SK-N-SH (cell line): ENCODE results near the gene F5. TPM values are rescaled to one million over a fixed set of nuclear protein-coding genes. Genes with fewer than 3 reads are reported as not detected.

Source experiments
- CTCF ChIA-PET: fragments of 300-600, 350-600 bp; formaldehyde crosslinking; extraction: SDS; loops from one replicate; lab custom pipeline; 2021; lab: Yijun Ruan, JAX
- POLR2A ChIA-PET: fragments of 350-600 bp; sonication (Branson Sonifier 250); formaldehyde crosslinking; extraction: SDS; loops from one replicate; lab custom pipeline; 2020; ENCODE audit warnings: antibody characterized with exemption, inconsistent platforms; lab: Yijun Ruan, JAX
- DNase-seq: peaks from one replicate; pipeline ENCODE4 v3.0.0; 2012
- H2AFZ ChIP-seq: fragments of 200-600 bp; sonication (generic); 2 replicates; pipeline ENCODE4 v1.8.1; 2016; ENCODE audit warnings: antibody characterized with exemption, mild to moderate bottlenecking, low read depth
- H3F3A ChIP-seq: fragments of 200-600 bp; sonication (generic); replicated peaks from 2 replicates; pipeline ENCODE3; 2016; ENCODE audit warnings: antibody characterized with exemption, mild to moderate bottlenecking; ENCODE audit not compliant: insufficient read depth
- H3K27ac ChIP-seq, 2 experiments: fragments of 200-500 bp in 1 of 2; fragments of 200-600 bp in 1 of 2; sonication (Bioruptor generic) in 1 of 2; sonication (generic), shearing (Covaris generic) in 1 of 2; 2 replicates each; pipeline versions ENCODE4 v1.5.1 to v1.6.1; 2014 to 2016; ENCODE audit warnings: low read depth in 2 of 2, inconsistent platforms in 1 of 2, low read length in 1 of 2, mild to moderate bottlenecking in 1 of 2, mixed read lengths in 1 of 2
- H3K27me3 ChIP-seq: fragments of 200-600 bp; sonication (generic), shearing (Covaris generic); 2 replicates; pipeline ENCODE4 v1.6.1; 2016; ENCODE audit warnings: mixed run types; ENCODE audit not compliant: insufficient read depth
- H3K36me3 ChIP-seq, 2 experiments: fragments of 200-500 bp in 1 of 2; fragments of 200-600 bp in 1 of 2; sonication (Bioruptor generic) in 1 of 2; sonication (generic) in 1 of 2; replicated peaks in 1 of 2; 2 replicates each; pipeline versions ENCODE3 to v1.5.1; 2014 to 2016; ENCODE audit warnings: low read length in 1 of 2, mild to moderate bottlenecking in 1 of 2; ENCODE audit not compliant: insufficient read depth in 2 of 2, control insufficient read depth in 1 of 2
- H3K4me1 ChIP-seq, 2 experiments: fragments of 200-500 bp in 1 of 2; fragments of 200-600 bp in 1 of 2; sonication (Bioruptor generic) in 1 of 2; sonication (generic), shearing (Covaris generic) in 1 of 2; 2 replicates each; pipeline versions ENCODE4 v1.5.1 to v1.6.1; 2014 to 2016; ENCODE audit warnings: low read depth in 1 of 2, low read length in 1 of 2, mixed run types in 1 of 2; ENCODE audit not compliant: insufficient read depth in 2 of 2, control insufficient read depth in 1 of 2
- H3K4me2 ChIP-seq: fragments of 200-600 bp; sonication (generic), shearing (Covaris generic); 2 replicates; pipeline ENCODE4 v1.6.1; 2017; ENCODE audit warnings: mixed run types
- H3K4me3 ChIP-seq, 2 experiments: fragments of 200-500 bp in 1 of 2; fragments of 200-600 bp in 1 of 2; sonication (Bioruptor generic) in 1 of 2; sonication (generic), shearing (Covaris generic) in 1 of 2; 2 replicates each; pipeline versions ENCODE4 v1.5.1 to v1.8.1; 2014 to 2016; ENCODE audit warnings: low read depth in 2 of 2, inconsistent platforms in 1 of 2, low read length in 1 of 2, mild to moderate bottlenecking in 1 of 2, mixed read lengths in 1 of 2, moderate library complexity in 1 of 2
- H3K79me2 ChIP-seq: fragments of 200-600 bp; sonication (generic); 2 replicates; pipeline ENCODE4 v1.8.1; 2017; ENCODE audit warnings: mild to moderate bottlenecking; ENCODE audit not compliant: insufficient read depth
- H3K9ac ChIP-seq: fragments of 200-600 bp; sonication (generic); 2 replicates; pipeline ENCODE4 v1.6.1; 2017; ENCODE audit warnings: mixed run types
- H3K9me2 ChIP-seq: fragments of 200-600 bp; sonication (generic); 2 replicates; pipeline ENCODE4 v1.6.1; 2017; ENCODE audit warnings: mixed run types
- H3K9me3 ChIP-seq: fragments of 200-600 bp; sonication (generic); 2 replicates; pipeline ENCODE4 v1.6.1; 2017; ENCODE audit warnings: mixed run types, mild to moderate bottlenecking, moderate library complexity
- H4K20me1 ChIP-seq: fragments of 200-600 bp; sonication (generic); 2 replicates; pipeline ENCODE4 v1.6.1; 2017; ENCODE audit warnings: mild to moderate bottlenecking, mixed run types; ENCODE audit not compliant: insufficient read depth
- CHD2 ChIP-seq: fragments of 150-350 bp; IDR thresholded peaks from 2 replicates; pipeline ENCODE4 v1.6.1; 2018; ENCODE audit warnings: low read length; ENCODE audit not compliant: partially characterized antibody
- CTCF ChIP-seq: fragments of 200-600 bp; sonication (generic); IDR thresholded peaks from 2 replicates; pipeline ENCODE4 v1.6.1; 2017; ENCODE audit warnings: antibody characterized with exemption, mild to moderate bottlenecking, moderate library complexity
- ELF1 ChIP-seq: IDR thresholded peaks from 2 replicates; pipeline ENCODE4 v1.4.0; 2012
- FOSL2 ChIP-seq: IDR thresholded peaks from 2 replicates; pipeline ENCODE4 v1.4.0; 2012; ENCODE audit warnings: low read depth, mild to moderate bottlenecking, moderate library complexity, borderline replicate concordance
- FOXM1 ChIP-seq: IDR thresholded peaks from 2 replicates; pipeline ENCODE4 v1.4.0; 2012; ENCODE audit warnings: low read depth, mild to moderate bottlenecking
- GABPA ChIP-seq: IDR thresholded peaks from 2 replicates; pipeline ENCODE4 v1.4.0; 2012; ENCODE audit warnings: low read depth, mild to moderate bottlenecking
- GATA2 ChIP-seq: sonication (generic); formaldehyde crosslinking; IDR thresholded peaks from 2 replicates; pipeline ENCODE4 v1.5.0; 2020; ENCODE audit warnings: mild to moderate bottlenecking, missing genetic modification reagents
- JUND ChIP-seq: IDR thresholded peaks from 2 replicates; pipeline ENCODE4 v1.4.0; 2012
- MAX ChIP-seq: IDR thresholded peaks from 2 replicates; pipeline ENCODE4 v1.4.0; 2012; ENCODE audit warnings: low read depth
- MEF2A ChIP-seq: IDR thresholded peaks from 2 replicates; pipeline ENCODE4 v1.4.0; 2012; ENCODE audit warnings: low read depth, borderline replicate concordance
- NRF1 ChIP-seq: IDR thresholded peaks from 2 replicates; pipeline ENCODE4 v1.6.1; 2012; ENCODE audit warnings: low read depth, mild to moderate bottlenecking, low read length
- PBX3 ChIP-seq: IDR thresholded peaks from 2 replicates; pipeline ENCODE4; 2012
- RCOR1 ChIP-seq: fragments of 150-350 bp; IDR thresholded peaks from 2 replicates; pipeline ENCODE4 v1.6.1; 2017; ENCODE audit warnings: antibody characterized with exemption, low read length
- RFX5 ChIP-seq: IDR thresholded peaks from 2 replicates; pipeline ENCODE4 v1.6.1; 2012; ENCODE audit warnings: mild to moderate bottlenecking, improper control_type of control experiment, low read length
- TEAD4 ChIP-seq: IDR thresholded peaks from 2 replicates; pipeline ENCODE4 v1.4.0; 2012; ENCODE audit warnings: mild to moderate bottlenecking, borderline replicate concordance; ENCODE audit not compliant: insufficient read depth
- USF1 ChIP-seq: IDR thresholded peaks from 2 replicates; pipeline ENCODE4 v1.4.0; 2012; ENCODE audit warnings: low read depth, borderline replicate concordance
- YY1 ChIP-seq: IDR thresholded peaks from 2 replicates; pipeline ENCODE4 v1.4.0; 2012; ENCODE audit warnings: low read depth, mild to moderate bottlenecking
- WGBS: methylation state at CpG from one replicate; pipeline ENCODE4 v1.1.6; 2017; ENCODE audit warnings: low lambda C conversion rate; 5-methylcytosine and 5-hydroxymethylcytosine counted together
- polyA plus RNA-seq, 3 experiments: library from polyadenylated mRNA; depleted of rRNA; stranded (reverse); fragments of >200 nt; gene quantifications; 2 replicates each; pipeline ENCODE4 v1.2.3, GENCODE V29; 2012

The F5 gene
- polyA plus RNA-seq, 1 of the 3 experiments (the other 2 are of a cell fraction), result under 0.01 TPM

- no peak for TF ChIP-seq YY1
- TF ChIP-seq NRF1, result no peak
- no peak for TF ChIP-seq RCOR1
- no peak for TF ChIP-seq FOSL2
- no peak for TF ChIP-seq TEAD4
- no peak for TF ChIP-seq FOXM1
- TF ChIP-seq USF1, result no peak
Observed at GRCh38 chr1:169474302-169474995, 111.8 kb downstream of the F5 start (continued).

- no peak overlapping the region for H3K4me2 ChIP-seq
- H3K9me2 ChIP-seq, result no peaks in the 10 kb centered on the region
- H3K4me3 ChIP-seq, result no peak overlapping the region
- H3K27me3 ChIP-seq, result no peaks in the 10 kb centered on the region
- POLR2A ChIA-PET, result no interaction called here
- no peak for DNase-seq
- H3K27ac ChIP-seq, result no peak overlapping the region
- H2AFZ ChIP-seq, result no peak overlapping the region
- no peaks in the 10 kb centered on the region for H4K20me1 ChIP-seq
- CTCF ChIA-PET, result interaction anchor here (1.5 kb wide), 1 partner anchor 72 kb away, joined by 8 read pairs; no protein-coding TSS in a partner anchor
- no peaks in the 10 kb centered on the region for H3K9me3 ChIP-seq
- peaks cover 0 to 25% of the 10 kb centered on the region in 2 experiments for H3K36me3 ChIP-seq
- no peaks in the 10 kb centered on the region; a peak in 1 of 4 replicates for H3K4me1 ChIP-seq
- 66% methylated on average over 5 of the region's 5 CpGs for WGBS
- no peak overlapping the region for H3K9ac ChIP-seq
- H3K79me2 ChIP-seq, result no peaks in the 10 kb centered on the region
- TF ChIP-seq PBX3 (no peak), JUND (no peak)
- no peaks in the 10 kb centered on the region for H3F3A ChIP-seq
Observed at GRCh38 chr1:169473347-169473746, 112.9 kb downstream of the F5 start.

GRCh38 chr1:169472738-169473137 lies 113.5 kb downstream of the F5 start:
- Histone ChIP-seq H3K9ac (no peak overlapping the region), H3K27ac (no peak overlapping the region), H3K79me2 (no peaks in the 10 kb centered on the region), H4K20me1 (no peaks in the 10 kb centered on the region), H3K4me1 (no peaks in the 10 kb centered on the region; a peak in 1 of 4 replicates), H3F3A (no peaks in the 10 kb centered on the region), H2AFZ (no peak overlapping the region), H3K36me3 (peaks cover 0 to 29% of the 10 kb centered on the region in 2 experiments), H3K4me3 (no peak overlapping the region), H3K9me2 (no peaks in the 10 kb centered on the region), H3K27me3 (no peaks in the 10 kb centered on the region), H3K4me2 (no peak overlapping the region), H3K9me3 (no peaks in the 10 kb centered on the region)
- ChIA-PET CTCF (interaction anchor here (1.5 kb wide), 1 partner anchor 74 kb away, joined by 8 read pairs; no protein-coding TSS in a partner anchor), POLR2A (no interaction called here)
- DNase-seq, result no peak
- TF ChIP-seq MAX (no peak), FOSL2 (no peak), CHD2 (no peak), ELF1 (no peak), RCOR1 (no peak), GABPA (no peak), CTCF (no peak), GATA2 (no peak), RFX5 (no peak), MEF2A (no peak), PBX3 (no peak)
- WGBS, result 85% methylated on average over 3 of the region's 3 CpGs
